Measurements from ENCODE around the gene USHBP1.
"Not testable (repeated sequence)": the region's sequence is repeated elsewhere in the genome, so short reads cannot be mapped to it uniquely, and the experiment has no call there.

USHBP1 gene

GRCh38 chr19:17264641-17264979, at the start of gene USHBP1:
Gene USHBP1, minus strand, starts transcription at chr19:17264745. Its CDS starts 446 bp downstream, at chr19:17264299.
- DNase-seq (ENCODE audit: low read depth): no peak

GRCh38 chr19:17314007-17314593, 49.6 kb upstream of the USHBP1 start:
- no peak for DNase-seq (ENCODE audit: low read depth)

- DNase-seq (ENCODE audit: low read depth): no peak
Measured at GRCh38 chr19:17312189-17313113, 47.9 kb upstream of the USHBP1 start.

GRCh38 chr19:17311455-17312188, 47.1 kb upstream of the USHBP1 start:
- DNase-seq (ENCODE audit: low read depth): no peak

GRCh38 chr19:17309965-17310461, 45.5 kb upstream of the USHBP1 start:
- DNase-seq (ENCODE audit: low read depth): no peak

- peak; percentile 96 for DNase-seq (ENCODE audit: low read depth)
Measured at GRCh38 chr19:17309198-17309964, 44.8 kb upstream of the USHBP1 start, which contains the start of gene DDA1. Gene DDA1, plus strand, starts transcription at chr19:17309563. Its CDS starts 92 bp downstream, at chr19:17309655.

- no peak for DNase-seq (ENCODE audit: low read depth)
Measured at GRCh38 chr19:17307876-17308377, 43.4 kb upstream of the USHBP1 start.

GRCh38 chr19:17306285-17306714, 41.8 kb upstream of the USHBP1 start:
- no peak for DNase-seq (ENCODE audit: low read depth)

GRCh38 chr19:17305517-17306284, 41.2 kb upstream of the USHBP1 start, which contains the start of gene MRPL34:
Gene MRPL34, plus strand, starts transcription at chr19:17305872. Its CDS starts 21 bp downstream, at chr19:17305893.
- DNase-seq (ENCODE audit: low read depth): peak; percentile 87

GRCh38 chr19:17305216-17305516, 40.6 kb upstream of the USHBP1 start:
- no peak for DNase-seq (ENCODE audit: low read depth)

GRCh38 chr19:17304386-17305215, 40.1 kb upstream of the USHBP1 start:
- DNase-seq (ENCODE audit: low read depth): no peak

- no peak for DNase-seq (ENCODE audit: low read depth)
Measured at GRCh38 chr19:17303940-17304267, 39.4 kb upstream of the USHBP1 start.

- DNase-seq (ENCODE audit: low read depth): peak; percentile 81
Measured at GRCh38 chr19:17303167-17303939, 38.8 kb upstream of the USHBP1 start, which contains the start of gene ABHD8. Gene ABHD8, minus strand, starts transcription at chr19:17303425. Its CDS starts 1,809 bp downstream, at chr19:17301616.

GRCh38 chr19:17302391-17303166, 38.0 kb upstream of the USHBP1 start:
- no peak for DNase-seq (ENCODE audit: low read depth)

- no peak for DNase-seq (ENCODE audit: low read depth)
Measured at GRCh38 chr19:17300992-17301619, 36.6 kb upstream of the USHBP1 start.

GRCh38 chr19:17296976-17297375, 32.4 kb upstream of the USHBP1 start:
- no peak for DNase-seq (ENCODE audit: low read depth)

- no peak for DNase-seq (ENCODE audit: low read depth)
Measured at GRCh38 chr19:17296273-17296672, 31.7 kb upstream of the USHBP1 start.

GRCh38 chr19:17295551-17295950, 31.0 kb upstream of the USHBP1 start:
- DNase-seq (ENCODE audit: low read depth): not testable (repeated sequence)
